Measurements from ENCODE around the gene TCTA. TPM values are rescaled to one million over a fixed set of nuclear protein-coding genes. Genes with fewer than 3 reads are reported as not detected.

TCTA gene
- total RNA-seq, 4 donors from 2014 or later = 12.0 to 25.8 (median 15.1) TPM

GRCh38 chr3:49460188-49460890 lies 48.1 kb downstream of the TCTA start:
- no peak for TF ChIP-seq POLR2A (IDR thresholded peaks at IDR 0.05)
- TF ChIP-seq, protein P1, sequence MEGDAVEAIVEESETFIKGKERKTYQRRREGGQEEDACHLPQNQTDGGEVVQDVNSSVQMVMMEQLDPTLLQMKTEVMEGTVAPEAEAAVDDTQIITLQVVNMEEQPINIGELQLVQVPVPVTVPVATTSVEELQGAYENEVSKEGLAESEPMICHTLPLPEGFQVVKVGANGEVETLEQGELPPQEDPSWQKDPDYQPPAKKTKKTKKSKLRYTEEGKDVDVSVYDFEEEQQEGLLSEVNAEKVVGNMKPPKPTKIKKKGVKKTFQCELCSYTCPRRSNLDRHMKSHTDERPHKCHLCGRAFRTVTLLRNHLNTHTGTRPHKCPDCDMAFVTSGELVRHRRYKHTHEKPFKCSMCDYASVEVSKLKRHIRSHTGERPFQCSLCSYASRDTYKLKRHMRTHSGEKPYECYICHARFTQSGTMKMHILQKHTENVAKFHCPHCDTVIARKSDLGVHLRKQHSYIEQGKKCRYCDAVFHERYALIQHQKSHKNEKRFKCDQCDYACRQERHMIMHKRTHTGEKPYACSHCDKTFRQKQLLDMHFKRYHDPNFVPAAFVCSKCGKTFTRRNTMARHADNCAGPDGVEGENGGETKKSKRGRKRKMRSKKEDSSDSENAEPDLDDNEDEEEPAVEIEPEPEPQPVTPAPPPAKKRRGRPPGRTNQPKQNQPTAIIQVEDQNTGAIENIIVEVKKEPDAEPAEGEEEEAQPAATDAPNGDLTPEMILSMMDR (IDR thresholded peaks at IDR 0.05 in 4 of 5, conservative IDR thresholded peaks at IDR 0.05 in 1 of 5) = no peak

GRCh38 chr3:49460956-49461355 lies 48.7 kb downstream of the TCTA start:
- H3K4me1 ChIP-seq = peaks cover 14 to 22% of the 10 kb centered on the region in 2 donors
- H3K27ac ChIP-seq = no peak overlapping the region
- ATAC-seq (no peak), DNase-seq (no peak)
- no peaks in the 10 kb centered on the region for H3K36me3 ChIP-seq
- TF ChIP-seq, protein P1 (IDR thresholded peaks at IDR 0.05 in 4 of 5, conservative IDR thresholded peaks at IDR 0.05 in 1 of 5) = no peak
- TF ChIP-seq POLR2A (IDR thresholded peaks at IDR 0.05) = no peak
- intact Hi-C loops (cut with DNase I; ENCODE audit: low total_unique reads) = no loop called here
- no peak overlapping the region for H3K4me3 ChIP-seq
- no peaks in the 10 kb centered on the region for H3K9me3 ChIP-seq
- H3K27me3 ChIP-seq = no peaks in the 10 kb centered on the region
- in situ Hi-C loops (cut with MboI; ENCODE audit: low sequenced_read_pairs in 4 of 4) = no loop called here

More at GRCh38 chr3:49460188-49460890, 48.1 kb downstream of the TCTA start:
- DNase-seq (no peak), ATAC-seq (no peak)
- Histone ChIP-seq H3K27ac (no peak overlapping the region), H3K9me3 (no peaks in the 10 kb centered on the region), H3K36me3 (no peaks in the 10 kb centered on the region), H3K27me3 (no peaks in the 10 kb centered on the region), H3K4me1 (peaks cover 15 to 26% of the 10 kb centered on the region in 2 donors), H3K4me3 (no peak overlapping the region)
- in situ Hi-C loops (cut with MboI; ENCODE audit: low sequenced_read_pairs in 4 of 4) (no loop called here), intact Hi-C loops (cut with DNase I; ENCODE audit: low total_unique reads) (no loop called here)

GRCh38 chr3:49461443-49462171 lies 49.4 kb downstream of the TCTA start:
- no peaks in the 10 kb centered on the region for H3K27me3 ChIP-seq
- no peak overlapping the region for H3K4me3 ChIP-seq
- intact Hi-C loops (cut with DNase I; ENCODE audit: low total_unique reads) = no loop called here
- peak overlapping the region in 3 of 4 donors; percentile 37 to 54 (median 45) for H3K27ac ChIP-seq
- ATAC-seq (no peak), DNase-seq (no peak)
- TF ChIP-seq, protein P1 (IDR thresholded peaks at IDR 0.05 in 4 of 5, conservative IDR thresholded peaks at IDR 0.05 in 1 of 5) = no peak
- no peak for TF ChIP-seq POLR2A (IDR thresholded peaks at IDR 0.05)
- in situ Hi-C loops (cut with MboI; ENCODE audit: low sequenced_read_pairs in 4 of 4) = no loop called here
- no peaks in the 10 kb centered on the region for H3K36me3 ChIP-seq
- H3K4me1 ChIP-seq = peaks cover 14 to 22% of the 10 kb centered on the region in 2 donors
- H3K9me3 ChIP-seq = no peaks in the 10 kb centered on the region

DNA sequence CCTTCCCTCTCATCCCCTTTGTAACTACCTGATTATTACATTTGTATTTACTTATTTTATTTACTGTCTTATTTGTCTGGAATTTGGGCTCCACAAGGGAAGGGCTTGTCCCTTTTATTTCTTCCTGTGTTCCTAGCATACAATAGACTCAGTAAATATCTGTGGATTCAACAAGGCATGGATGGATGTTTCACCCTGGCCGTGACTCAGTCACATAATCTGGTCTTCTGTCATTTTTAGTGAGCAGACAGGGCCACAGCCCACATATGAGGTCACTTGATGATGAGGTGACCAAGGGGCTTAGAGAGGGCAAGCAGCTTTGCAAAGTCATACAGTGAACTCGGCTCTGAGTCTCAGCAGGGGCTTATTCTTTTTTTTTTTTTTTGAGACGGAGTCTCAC lies 50.0 kb downstream of the TCTA start:
- H3K27me3 ChIP-seq = no peaks in the 10 kb centered on the region
- H3K36me3 ChIP-seq = no peaks in the 10 kb centered on the region
- H3K4me1 ChIP-seq = peaks cover 14 to 22% of the 10 kb centered on the region in 2 donors
- TF ChIP-seq POLR2A (IDR thresholded peaks at IDR 0.05) = no peak
- TF ChIP-seq, protein P1 (IDR thresholded peaks at IDR 0.05 in 4 of 5, conservative IDR thresholded peaks at IDR 0.05 in 1 of 5) = no peak
- H3K4me3 ChIP-seq = no peak overlapping the region
- ATAC-seq (no peak), DNase-seq (no peak)
- H3K27ac ChIP-seq = peak overlapping the region in 3 of 4 donors; percentile 37 to 54 (median 45)
- intact Hi-C loops (cut with DNase I; ENCODE audit: low total_unique reads) (no loop called here), in situ Hi-C loops (cut with MboI; ENCODE audit: low sequenced_read_pairs in 4 of 4) (no loop called here)
- no peaks in the 10 kb centered on the region for H3K9me3 ChIP-seq

All from gastrocnemius medialis (tissue), 4 donors.